H9 (cell line): ENCODE results near the gene NKAIN4. TPM values are rescaled to one million over a fixed set of nuclear protein-coding genes. Genes with fewer than 3 reads are reported as not detected.

Experiments used
- DNase-seq: peaks from one replicate; pipeline ENCODE4 v3.0.0-alpha.2; 2017
- H2AFZ ChIP-seq: one replicate; pipeline ENCODE4 v1.6.1; 2013; ENCODE audit warnings: mild to moderate bottlenecking, low read length, control low read depth, moderate library complexity
- H2AK5ac ChIP-seq: 2 replicates; pipeline ENCODE4 v1.6.1; 2013; ENCODE audit warnings: low read length, control low read depth, mixed read lengths; ENCODE audit not compliant: insufficient read length
- H2BK120ac ChIP-seq: one replicate; pipeline ENCODE4 v1.6.1; 2013; ENCODE audit warnings: low read depth, mild to moderate bottlenecking, low read length, control low read depth, inconsistent platforms; ENCODE audit not compliant: poor library complexity, severe bottlenecking
- H2BK12ac ChIP-seq: 2 replicates; pipeline ENCODE4 v1.6.1; 2013; ENCODE audit warnings: low read length, control low read depth, mixed read lengths, low read depth; ENCODE audit not compliant: insufficient read length
- H2BK15ac ChIP-seq: 2 replicates; pipeline ENCODE4 v1.6.1; 2013; ENCODE audit warnings: low read depth, low read length, control low read depth
- H2BK20ac ChIP-seq: one replicate; pipeline ENCODE4 v1.6.1; 2013; ENCODE audit warnings: low read depth, mild to moderate bottlenecking, low read length, control low read depth, inconsistent platforms; ENCODE audit not compliant: poor library complexity, severe bottlenecking
- H2BK5ac ChIP-seq: 2 replicates; pipeline ENCODE4 v1.6.1; 2013; ENCODE audit warnings: low read length, control low read depth, mixed read lengths; ENCODE audit not compliant: insufficient read length
- H3K14ac ChIP-seq: 2 replicates; pipeline ENCODE4 v1.6.1; 2013; ENCODE audit warnings: low read length, control low read depth; ENCODE audit not compliant: insufficient read depth
- H3K18ac ChIP-seq: 2 replicates; pipeline ENCODE4 v1.6.1; 2013; ENCODE audit warnings: low read depth, mild to moderate bottlenecking, mixed read lengths, low read length, control low read depth; ENCODE audit not compliant: insufficient read length
- H3K23ac ChIP-seq: 2 replicates; pipeline ENCODE4 v1.6.1; 2013; ENCODE audit warnings: low read length, control low read depth, mixed read lengths, low read depth; ENCODE audit not compliant: insufficient read length
- H3K23me2 ChIP-seq: 2 replicates; pipeline ENCODE4 v1.6.1; 2013; ENCODE audit warnings: low read depth, mild to moderate bottlenecking, mixed read lengths, low read length, control low read depth; ENCODE audit not compliant: insufficient read length, poor library complexity, severe bottlenecking
- H3K27ac ChIP-seq: 2 replicates; pipeline ENCODE4 v1.5.1; 2013; ENCODE audit warnings: low read length, control low read depth, mixed read lengths, low read depth; ENCODE audit not compliant: insufficient read length
- H3K27me3 ChIP-seq: 2 replicates; pipeline ENCODE4 v1.6.1; 2013; ENCODE audit warnings: low read length, control low read depth, inconsistent platforms; ENCODE audit not compliant: insufficient read depth
- H3K4ac ChIP-seq: 2 replicates; pipeline ENCODE4 v1.6.1; 2013; ENCODE audit warnings: low read depth, mild to moderate bottlenecking, control low read depth, inconsistent platforms, low read length, moderate library complexity
- H3K4me1 ChIP-seq: 2 replicates; pipeline ENCODE4 v1.6.1; 2013; ENCODE audit warnings: low read length, control low read depth, inconsistent platforms; ENCODE audit not compliant: insufficient read depth
- H3K4me2 ChIP-seq: 2 replicates; pipeline ENCODE4 v1.6.1; 2013; ENCODE audit warnings: low read length, control low read depth, mixed read lengths; ENCODE audit not compliant: insufficient read length, insufficient read depth
- H3K56ac ChIP-seq: 2 replicates; pipeline ENCODE4 v1.6.1; 2013; ENCODE audit warnings: low read depth, mild to moderate bottlenecking, mixed read lengths, low read length, control low read depth; ENCODE audit not compliant: insufficient read length
- H3K79me1 ChIP-seq: 2 replicates; pipeline ENCODE4 v1.6.1; 2013; ENCODE audit warnings: low read depth, mild to moderate bottlenecking, moderate library complexity, low read length, control low read depth, inconsistent platforms; ENCODE audit not compliant: insufficient read depth, poor library complexity, severe bottlenecking
- H3K79me2 ChIP-seq: 2 replicates; pipeline ENCODE4 v1.6.1; 2013; ENCODE audit warnings: low read length, control low read depth, inconsistent platforms; ENCODE audit not compliant: insufficient read depth
- H3K9ac ChIP-seq: 2 replicates; pipeline ENCODE4 v1.6.1; 2013; ENCODE audit warnings: low read length, control low read depth, mixed read lengths; ENCODE audit not compliant: insufficient read length; ENCODE audit errors: extremely low read depth
- H3K9me3 ChIP-seq: one replicate; pipeline ENCODE4 v1.6.1; 2013; ENCODE audit warnings: low read depth, low read length, inconsistent platforms; ENCODE audit not compliant: control insufficient read depth
- H3T11ph ChIP-seq: one replicate; pipeline ENCODE4 v1.6.1; 2013; ENCODE audit warnings: mild to moderate bottlenecking, low read length, control low read depth, inconsistent platforms
- H4K20me1 ChIP-seq: one replicate; pipeline ENCODE4 v1.6.1; 2013; ENCODE audit not compliant: control insufficient read depth, insufficient read length, insufficient read depth
- H4K5ac ChIP-seq: 2 replicates; pipeline ENCODE4 v1.6.1; 2013; ENCODE audit warnings: low read depth, mild to moderate bottlenecking, mixed read lengths, low read length, control low read depth; ENCODE audit not compliant: insufficient read length
- H4K8ac ChIP-seq: replicated peaks from 2 replicates; pipeline ENCODE4 v1.6.1; 2013; ENCODE audit warnings: low read length, control low read depth, mixed read lengths, low read depth; ENCODE audit not compliant: insufficient read length
- H4K91ac ChIP-seq: 2 replicates; pipeline ENCODE4 v1.6.1; 2013; ENCODE audit warnings: low read depth, mild to moderate bottlenecking, moderate library complexity, mixed read lengths, low read length, control low read depth; ENCODE audit not compliant: insufficient read length
- H3K27ac Mint-ChIP-seq, 3 experiments: 2 replicates in 2 of 3; 3 replicates in 1 of 3; pipeline ENCODE4 v1.8.0; 2020 to 2021; ENCODE audit warnings: mixed read lengths in 3 of 3, mild to moderate bottlenecking in 1 of 3, moderate library complexity in 1 of 3
- H3K27me3 Mint-ChIP-seq: 2 replicates; pipeline ENCODE4 v1.8.0; 2021; ENCODE audit warnings: low read depth, mild to moderate bottlenecking, moderate library complexity, mixed read lengths
- H3K36me3 Mint-ChIP-seq, 3 experiments: 2 replicates in 2 of 3; 3 replicates in 1 of 3; pipeline ENCODE4 v1.8.0; 2020 to 2021; ENCODE audit warnings: low read depth in 3 of 3, mixed read lengths in 3 of 3; ENCODE audit not compliant: insufficient read depth in 1 of 3
- H3K4me1 Mint-ChIP-seq, 2 experiments: 2 replicates each; pipeline ENCODE4 v1.8.0; 2020; ENCODE audit warnings: mixed read lengths in 2 of 2
- H3K4me3 Mint-ChIP-seq, 2 experiments: 2 replicates in 1 of 2; 3 replicates in 1 of 2; pipeline ENCODE4 v1.8.0; 2020 to 2021; ENCODE audit warnings: mild to moderate bottlenecking in 2 of 2, mixed read lengths in 2 of 2, moderate library complexity in 1 of 2
- H3K9me3 Mint-ChIP-seq, 2 experiments: 2 replicates in 1 of 2; 3 replicates in 1 of 2; pipeline ENCODE4 v1.8.0; 2020; ENCODE audit warnings: mild to moderate bottlenecking in 2 of 2, mixed read lengths in 2 of 2, moderate library complexity in 1 of 2
- WGBS: extraction: QIAGEN DNeasy Blood & Tissue Kit; methylation state at CpG from one replicate; pipeline ENCODE4 v1.1.7; 2013; ENCODE audit warnings: missing lambda C conversion rate, low lambda C conversion rate, mixed read lengths; ENCODE audit not compliant: insufficient read length; ENCODE audit errors: extremely low coverage; 5-methylcytosine and 5-hydroxymethylcytosine counted together
- total RNA-seq: library from RNA; stranded (reverse); gene quantifications from 2 replicates; pipeline ENCODE4 v1.2.1, GENCODE V29; 2021
- TF ChIP-seq, protein P1 (sequence below): fragments of 200-600 bp; sonication (generic); conservative IDR thresholded peaks from 3 replicates; pipeline ENCODE4 v1.8.0; 2021; ENCODE audit warnings: antibody characterized with exemption, mild to moderate bottlenecking

Gene NKAIN4
- total RNA-seq, 1 experiment from 2014 or later = 20.9 TPM

DNA sequence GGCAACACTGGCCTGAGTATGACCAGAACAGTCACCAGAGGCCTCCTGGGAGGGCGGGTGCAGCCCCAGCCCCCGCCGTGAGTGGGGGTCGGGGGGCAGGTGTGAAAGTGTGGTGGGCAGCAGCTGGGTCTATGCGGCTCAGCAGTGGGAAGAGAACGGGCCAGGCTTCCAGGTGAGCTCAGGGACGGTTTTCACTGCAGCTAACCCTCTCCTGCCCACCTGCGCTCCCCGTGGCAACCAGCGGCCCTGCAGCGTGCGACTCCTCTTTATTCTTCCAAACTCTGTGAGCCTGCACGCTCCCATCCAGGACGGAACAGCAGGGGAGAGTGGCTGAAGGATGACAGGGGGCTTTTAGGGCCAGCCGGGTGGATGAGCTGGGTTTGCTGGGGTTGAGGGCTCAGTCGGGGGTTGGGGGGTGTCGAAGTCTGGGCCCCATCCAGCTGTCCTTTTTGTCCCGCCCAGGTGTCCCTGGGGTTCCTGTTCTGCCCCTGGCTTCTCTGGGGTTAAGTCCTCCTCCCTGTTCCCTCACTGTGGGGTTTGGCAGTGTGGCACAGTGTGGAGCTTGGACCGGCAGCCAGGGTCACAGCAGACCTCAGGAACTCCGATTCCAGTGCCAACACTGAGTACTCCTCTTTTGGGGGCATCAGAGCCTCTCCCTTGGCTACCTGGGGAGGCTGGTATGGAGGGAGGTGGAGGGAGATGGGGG is 19.4 kb downstream of the NKAIN4 start:
- H2AFZ ChIP-seq = no peak overlapping the region
- no peaks in the 10 kb centered on the region for H3K23me2 ChIP-seq
- DNase-seq = peak; percentile 83
- H2BK15ac ChIP-seq = no peak overlapping the region
- H2BK120ac ChIP-seq = no peak overlapping the region
- peak overlapping the region; percentile 25 for H3K4me2 ChIP-seq
- no peak overlapping the region for H3T11ph ChIP-seq
- no peak overlapping the region; a peak in 1 of 7 replicates for H3K27ac Mint-ChIP-seq
- TF ChIP-seq, protein P1, sequence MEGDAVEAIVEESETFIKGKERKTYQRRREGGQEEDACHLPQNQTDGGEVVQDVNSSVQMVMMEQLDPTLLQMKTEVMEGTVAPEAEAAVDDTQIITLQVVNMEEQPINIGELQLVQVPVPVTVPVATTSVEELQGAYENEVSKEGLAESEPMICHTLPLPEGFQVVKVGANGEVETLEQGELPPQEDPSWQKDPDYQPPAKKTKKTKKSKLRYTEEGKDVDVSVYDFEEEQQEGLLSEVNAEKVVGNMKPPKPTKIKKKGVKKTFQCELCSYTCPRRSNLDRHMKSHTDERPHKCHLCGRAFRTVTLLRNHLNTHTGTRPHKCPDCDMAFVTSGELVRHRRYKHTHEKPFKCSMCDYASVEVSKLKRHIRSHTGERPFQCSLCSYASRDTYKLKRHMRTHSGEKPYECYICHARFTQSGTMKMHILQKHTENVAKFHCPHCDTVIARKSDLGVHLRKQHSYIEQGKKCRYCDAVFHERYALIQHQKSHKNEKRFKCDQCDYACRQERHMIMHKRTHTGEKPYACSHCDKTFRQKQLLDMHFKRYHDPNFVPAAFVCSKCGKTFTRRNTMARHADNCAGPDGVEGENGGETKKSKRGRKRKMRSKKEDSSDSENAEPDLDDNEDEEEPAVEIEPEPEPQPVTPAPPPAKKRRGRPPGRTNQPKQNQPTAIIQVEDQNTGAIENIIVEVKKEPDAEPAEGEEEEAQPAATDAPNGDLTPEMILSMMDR = peak; percentile 64
- no peaks in the 10 kb centered on the region; a peak in 1 of 5 replicates for H3K9me3 Mint-ChIP-seq
- peaks cover 22 to 41% of the 10 kb centered on the region in 2 experiments for H3K4me1 Mint-ChIP-seq
- peak overlapping the region in 1 of 2 experiments; percentile 64; a peak in 1 of 5 replicates for H3K4me3 Mint-ChIP-seq
- no peak overlapping the region for H3K27ac ChIP-seq
- peaks cover 17% of the 10 kb centered on the region for H3K27me3 Mint-ChIP-seq
- H2BK20ac ChIP-seq = no peak overlapping the region
- H4K91ac ChIP-seq = no peak overlapping the region
- H4K20me1 ChIP-seq = no peaks in the 10 kb centered on the region
- H2BK12ac ChIP-seq = no peak overlapping the region
- H3K18ac ChIP-seq = no peak overlapping the region
- H3K56ac ChIP-seq = no peak overlapping the region
- peaks cover 2% of the 10 kb centered on the region; the same call in 1 of the 2 replicates for H3K4me1 ChIP-seq
- no peak overlapping the region for H2AK5ac ChIP-seq
- H4K8ac ChIP-seq = no peak overlapping the region
- H3K9ac ChIP-seq = no peak overlapping the region
- H3K79me1 ChIP-seq = no peaks in the 10 kb centered on the region
- H3K14ac ChIP-seq = no peak overlapping the region
- H4K5ac ChIP-seq = no peak overlapping the region
- no CpG with 5 or more reads among the region's 20 CpGs for WGBS
- H3K4ac ChIP-seq = no peak overlapping the region
- H2BK5ac ChIP-seq = no peak overlapping the region
- no peaks in the 10 kb centered on the region for H3K36me3 Mint-ChIP-seq
- H3K9me3 ChIP-seq = no peaks in the 10 kb centered on the region
- H3K23ac ChIP-seq = no peak overlapping the region
- no peaks in the 10 kb centered on the region for H3K79me2 ChIP-seq
- H3K27me3 ChIP-seq = no peaks in the 10 kb centered on the region
